Activated CD4-positive, alpha-beta T cell treated with anti-CD3 and anti-CD28 coated beads for 36 hours (primary cell): Measurements from ENCODE around the gene CORIN. TPM values are rescaled to one million over a fixed set of nuclear protein-coding genes. Genes with fewer than 3 reads are reported as not detected.
"Not testable (repeated sequence)": the region's sequence is repeated elsewhere in the genome, so short reads cannot be mapped to it uniquely, and the experiment has no call there.

Experiments
- ATAC-seq: fragments of 200-7000 bp; cut with Tn5 transposase; one replicate; pipeline ENCODE4 v1.10.0; 2021; ENCODE audit warnings: mild to moderate bottlenecking, moderate library complexity
- CTCF ChIA-PET: fragments of 350-600 bp; sonication (Branson Sonifier 250); formaldehyde crosslinking; loops from one replicate; lab custom pipeline; 2021; ENCODE audit warnings: antibody characterized with exemption; lab: Charles Lee
- POLR2A ChIA-PET: fragments of 350-600 bp; sonication (Branson Sonifier 250); formaldehyde crosslinking; loops from one replicate; lab custom pipeline; 2021; ENCODE audit warnings: antibody characterized with exemption, inconsistent platforms; lab: Charles Lee
- DNase-seq: peaks from one replicate; pipeline ENCODE4 v3.0.0-alpha.2; 2020
- H3K27ac Mint-ChIP-seq: one replicate; pipeline ENCODE4 v1.8.0; 2021; ENCODE audit warnings: mixed read lengths
- H3K27me3 Mint-ChIP-seq: one replicate; pipeline ENCODE4 v1.8.0; 2021; ENCODE audit warnings: mixed read lengths
- H3K36me3 Mint-ChIP-seq: one replicate; pipeline ENCODE4 v1.8.0; 2021; ENCODE audit warnings: low read depth, mixed read lengths
- H3K4me1 Mint-ChIP-seq: one replicate; pipeline ENCODE4 v1.8.0; 2021; ENCODE audit warnings: mixed read lengths
- H3K4me3 Mint-ChIP-seq: one replicate; pipeline ENCODE4 v1.8.0; 2021; ENCODE audit warnings: mild to moderate bottlenecking, moderate library complexity, mixed read lengths
- H3K9me3 Mint-ChIP-seq: one replicate; pipeline ENCODE4 v1.8.0; 2021; ENCODE audit warnings: low read depth, mixed read lengths
- intact Hi-C, 2 experiments: fragments of 100-400 bp; cut with DNase I in 1 of 2; cut with micrococcal nuclease in 1 of 2; formaldehyde crosslinking; loops; one replicate each; pipeline versions ENCODE4 v1.14.2 to v1.15.1; 2022 to 2024; cut with DNase I, micrococcal nuclease
- total RNA-seq, 2 experiments: library from RNA; stranded (reverse); gene quantifications; one replicate each; pipeline ENCODE4 v1.2.3, GENCODE V29; 2021

The CORIN gene
- total RNA-seq, 2 experiments from 2014 or later = not detected

DNA sequence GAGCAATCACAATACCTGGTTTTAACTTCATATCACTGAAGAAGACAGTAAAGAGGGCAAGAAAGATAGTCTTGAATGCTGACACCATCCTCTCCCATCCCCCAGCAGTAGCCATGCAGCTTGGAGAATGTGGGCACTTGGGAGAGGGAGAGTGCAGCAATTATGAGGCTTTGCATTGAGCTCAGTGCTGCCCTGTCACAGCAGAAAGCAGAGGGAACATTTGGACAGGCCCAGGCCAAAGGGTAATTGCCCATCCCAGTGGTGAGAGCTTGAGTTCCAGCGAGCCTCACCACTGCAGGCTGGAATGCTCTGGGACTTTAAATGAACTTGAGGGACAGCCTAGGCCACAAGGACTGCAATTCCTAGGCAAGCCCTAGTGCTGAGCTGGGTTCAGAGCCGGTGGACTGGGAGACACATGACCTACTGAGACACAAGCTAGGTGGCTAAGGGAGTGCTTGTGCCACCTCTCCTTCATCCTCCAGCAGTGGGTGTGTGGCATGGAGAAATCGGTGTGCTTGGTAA, 36.3 kb downstream of the CORIN start:
- Mint-ChIP-seq H3K36me3 (no peaks in the 10 kb centered on the region), H3K27me3 (peaks cover 2% of the 10 kb centered on the region), H3K9me3 (no peaks in the 10 kb centered on the region), H3K4me3 (no peak overlapping the region), H3K4me1 (no peaks in the 10 kb centered on the region), H3K27ac (no peak overlapping the region)
- intact Hi-C loops = no loop called here
- ChIA-PET POLR2A (no interaction called here), CTCF (interaction anchor here (1.1 kb wide), 1 partner anchor 132 kb away, joined by 4 read pairs; no protein-coding TSS in a partner anchor)
- no peak for DNase-seq
- ATAC-seq = no peak

DNA sequence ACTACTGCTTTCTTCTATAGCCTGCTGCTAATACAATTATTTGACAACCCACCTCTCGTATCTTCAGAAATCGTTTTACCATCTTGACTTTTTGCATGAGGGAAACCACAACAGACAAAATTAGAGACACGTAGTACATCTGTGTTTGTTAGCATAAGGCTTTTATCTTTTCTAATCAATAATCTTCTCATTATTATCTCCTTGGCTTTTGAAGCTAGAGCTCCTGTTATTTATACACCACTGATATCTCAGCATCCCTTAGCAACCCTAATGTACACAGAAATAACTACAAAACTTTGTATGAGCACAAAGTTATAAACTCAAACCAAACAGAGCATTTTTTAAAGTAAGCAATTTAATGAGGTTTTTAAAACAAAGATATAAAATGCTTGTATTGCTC, 39.7 kb downstream of the CORIN start:
- Mint-ChIP-seq H3K9me3 (no peaks in the 10 kb centered on the region), H3K36me3 (no peaks in the 10 kb centered on the region), H3K4me1 (no peaks in the 10 kb centered on the region), H3K4me3 (no peak overlapping the region), H3K27me3 (peaks cover 4% of the 10 kb centered on the region), H3K27ac (no peak overlapping the region)
- ATAC-seq = no peak
- POLR2A ChIA-PET = no interaction called here
- no peak for DNase-seq
- CTCF ChIA-PET = no interaction called here
- intact Hi-C loops = no loop called here

DNA sequence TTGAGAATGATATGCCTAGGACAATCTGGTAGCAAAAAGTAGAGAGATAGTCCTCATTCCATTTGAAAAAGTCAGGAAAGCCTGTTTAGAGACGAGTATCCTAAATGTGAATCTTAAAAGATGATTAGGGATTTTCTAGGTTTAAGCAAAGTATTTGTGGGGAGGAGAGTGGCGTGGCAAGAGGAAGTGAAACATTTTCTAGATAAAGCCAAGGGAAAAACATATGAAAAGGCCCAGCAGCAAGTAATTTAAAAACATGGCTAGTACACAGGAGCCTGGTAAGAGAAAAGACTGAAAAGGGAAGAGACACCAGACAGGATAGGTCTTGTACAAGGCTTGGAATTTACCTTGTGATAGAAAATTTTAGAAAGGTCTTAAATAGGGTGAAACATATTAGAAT, 45.9 kb downstream of the CORIN start:
- ChIA-PET POLR2A (no interaction called here), CTCF (interaction anchor here (0.6 kb wide), 1 partner anchor 323 kb away, joined by 6 read pairs; no protein-coding TSS in a partner anchor)
- ATAC-seq (no peak), DNase-seq (no peak)
- intact Hi-C loops = no loop called here
- Mint-ChIP-seq H3K27me3 (peaks cover 2% of the 10 kb centered on the region), H3K9me3 (no peaks in the 10 kb centered on the region), H3K4me1 (no peaks in the 10 kb centered on the region), H3K4me3 (no peak overlapping the region), H3K36me3 (no peaks in the 10 kb centered on the region), H3K27ac (no peak overlapping the region)

DNA sequence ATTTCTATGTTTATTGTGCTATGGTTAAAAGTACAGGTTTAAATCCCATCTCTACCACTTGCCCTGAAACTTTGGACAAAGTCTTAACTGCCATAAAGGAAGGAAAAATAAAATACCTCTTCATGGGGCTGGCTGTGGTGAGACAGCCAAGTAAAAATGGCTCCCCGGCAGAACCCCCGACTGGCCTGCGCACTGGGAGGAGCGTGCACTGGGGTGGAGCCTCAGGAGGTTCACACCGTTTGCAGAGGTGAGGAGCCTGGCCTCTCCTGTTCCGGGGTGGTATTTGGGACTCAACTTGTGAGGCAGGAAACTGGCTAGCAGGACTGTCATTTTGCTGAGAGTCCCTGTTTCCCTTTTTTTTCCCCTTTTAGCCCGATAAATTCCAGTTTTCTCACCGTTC, 47.8 kb downstream of the CORIN start:
- ChIA-PET CTCF (no interaction called here), POLR2A (no interaction called here)
- H3K27ac Mint-ChIP-seq = no peak overlapping the region
- H3K9me3 Mint-ChIP-seq = no peaks in the 10 kb centered on the region
- no peaks in the 10 kb centered on the region for H3K36me3 Mint-ChIP-seq
- ATAC-seq = no peak
- no peak overlapping the region for H3K4me3 Mint-ChIP-seq
- H3K27me3 Mint-ChIP-seq = peaks cover 8% of the 10 kb centered on the region
- no peaks in the 10 kb centered on the region for H3K4me1 Mint-ChIP-seq
- DNase-seq = no peak
- intact Hi-C loops = no loop called here

DNA sequence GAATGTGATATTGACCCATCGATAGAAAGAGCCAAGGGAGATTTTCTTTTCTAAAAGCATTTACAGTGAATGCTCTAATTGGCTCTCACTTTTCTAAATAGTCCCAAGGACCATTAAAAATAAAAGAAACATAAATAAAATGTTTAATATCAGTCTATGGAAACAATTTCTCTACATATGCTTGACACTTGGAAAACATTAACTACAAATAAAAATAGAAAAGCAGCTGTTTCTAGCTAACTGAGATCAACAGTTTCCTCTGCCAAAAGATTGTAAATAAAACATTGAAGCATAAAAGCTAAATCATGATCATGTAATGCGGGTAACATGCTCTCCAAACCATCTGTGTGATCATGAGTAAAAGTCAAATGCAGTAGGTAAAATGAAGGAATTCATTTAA, 49.7 kb downstream of the CORIN start:
- CTCF ChIA-PET = no interaction called here
- Mint-ChIP-seq H3K27me3 (peaks cover 6% of the 10 kb centered on the region), H3K27ac (no peak overlapping the region), H3K9me3 (no peaks in the 10 kb centered on the region), H3K36me3 (no peaks in the 10 kb centered on the region), H3K4me1 (no peaks in the 10 kb centered on the region), H3K4me3 (no peak overlapping the region)
- intact Hi-C loops = no loop called here
- DNase-seq (no peak), ATAC-seq (no peak)
- POLR2A ChIA-PET = no interaction called here

DNA sequence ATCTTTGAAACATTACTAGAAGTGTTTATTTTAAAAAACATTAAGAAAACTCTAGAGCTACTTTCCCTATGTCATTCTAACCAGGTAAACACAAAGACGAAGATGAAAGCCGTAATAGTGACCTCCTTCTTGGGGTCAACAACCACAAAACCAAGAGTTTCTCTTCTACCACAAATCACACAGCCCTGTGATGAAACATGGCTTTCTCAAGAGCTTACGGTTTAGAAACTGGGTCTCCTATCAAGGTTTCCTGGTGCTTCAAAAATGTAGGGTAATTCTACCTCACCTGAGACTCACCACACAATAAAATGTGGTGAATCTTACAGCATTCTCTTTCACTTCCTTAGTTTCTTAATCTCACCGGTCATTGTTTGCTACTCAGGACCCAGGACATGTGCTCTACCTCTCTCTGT, 50.9 kb downstream of the CORIN start:
- no peak for ATAC-seq
- no peak overlapping the region for H3K4me3 Mint-ChIP-seq
- H3K27me3 Mint-ChIP-seq = peaks cover 6% of the 10 kb centered on the region
- POLR2A ChIA-PET = no interaction called here
- CTCF ChIA-PET = interaction anchor here (0.6 to 1.0 kb wide), 2 partner anchors 27 to 222 kb away, joined by 3 read pairs; no protein-coding TSS in a partner anchor
- no peak for DNase-seq
- intact Hi-C loops = no loop called here
- H3K36me3 Mint-ChIP-seq = no peaks in the 10 kb centered on the region
- H3K9me3 Mint-ChIP-seq = no peaks in the 10 kb centered on the region
- H3K4me1 Mint-ChIP-seq = no peaks in the 10 kb centered on the region
- H3K27ac Mint-ChIP-seq = no peak overlapping the region

DNA sequence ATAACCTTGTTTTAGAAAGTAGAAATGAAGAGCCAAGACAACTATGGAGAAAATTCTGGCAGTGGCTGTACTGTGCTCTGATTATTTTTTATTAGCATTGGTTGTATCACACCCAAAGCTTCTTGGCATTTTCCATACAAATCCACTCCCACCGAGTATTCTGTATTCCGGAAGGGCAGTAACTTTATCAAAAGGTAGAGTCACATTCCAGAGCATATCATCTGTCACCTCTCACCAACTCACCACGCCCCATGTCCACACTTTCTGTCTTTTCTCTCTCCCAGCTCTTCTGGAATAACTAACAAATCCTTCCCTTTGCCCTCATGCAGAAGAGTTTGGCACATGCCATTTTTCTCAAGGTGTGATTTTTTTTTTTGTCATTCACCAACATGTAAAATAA, 52.7 kb downstream of the CORIN start:
- Mint-ChIP-seq H3K27me3 (peaks cover 10% of the 10 kb centered on the region), H3K27ac (no peak overlapping the region), H3K4me3 (no peak overlapping the region), H3K36me3 (no peaks in the 10 kb centered on the region), H3K9me3 (peaks cover 2% of the 10 kb centered on the region), H3K4me1 (no peaks in the 10 kb centered on the region)
- intact Hi-C loops = no loop called here
- DNase-seq = no peak
- ATAC-seq = no peak
- ChIA-PET POLR2A (no interaction called here), CTCF (interaction anchor here (0.9 kb wide), 1 partner anchor 359 kb away, joined by 3 read pairs; no protein-coding TSS in a partner anchor)

DNA sequence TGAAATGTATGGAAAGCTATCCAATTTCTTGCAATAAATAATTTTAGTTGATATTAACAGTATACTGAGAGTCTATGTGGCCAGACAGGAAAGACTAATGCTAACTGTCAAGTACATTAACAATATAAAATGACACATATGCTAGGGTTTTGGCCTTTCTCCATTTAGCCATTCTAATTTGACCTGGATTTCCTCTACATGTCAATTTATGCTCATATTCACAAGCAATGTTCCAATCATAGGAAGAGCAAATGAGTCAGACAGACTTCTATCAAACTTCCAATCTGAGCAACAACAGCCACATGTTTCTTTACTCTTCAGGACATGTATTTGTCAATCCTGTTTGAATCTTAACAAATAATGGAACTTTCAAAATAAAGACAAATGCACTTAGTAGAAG, 53.6 kb downstream of the CORIN start:
- Mint-ChIP-seq H3K4me1 (no peaks in the 10 kb centered on the region), H3K36me3 (no peaks in the 10 kb centered on the region), H3K9me3 (peaks cover 2% of the 10 kb centered on the region), H3K4me3 (no peak overlapping the region), H3K27me3 (peaks cover 11% of the 10 kb centered on the region), H3K27ac (no peak overlapping the region)
- POLR2A ChIA-PET = no interaction called here
- DNase-seq (no peak), ATAC-seq (no peak)
- intact Hi-C loops = no loop called here
- CTCF ChIA-PET = no interaction called here

DNA sequence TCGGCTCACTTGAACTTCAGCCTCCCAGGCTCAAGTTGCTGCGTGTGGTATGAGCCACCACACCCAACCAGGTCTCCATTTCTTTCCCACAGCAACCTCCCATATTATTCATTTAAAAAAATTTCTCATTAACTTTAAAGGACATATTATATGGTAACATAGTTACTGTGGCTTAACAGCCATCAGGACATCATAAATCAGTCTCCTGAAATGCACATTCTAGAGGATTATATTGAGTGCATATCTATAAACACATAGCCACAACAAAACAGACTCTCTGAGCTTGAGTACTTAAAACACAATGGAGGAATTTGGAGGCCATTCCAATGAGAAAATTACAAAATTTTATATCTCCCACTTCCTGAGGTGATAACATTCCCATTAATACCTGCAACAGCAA, 61.5 kb downstream of the CORIN start:
- H3K36me3 Mint-ChIP-seq = no peaks in the 10 kb centered on the region
- ChIA-PET POLR2A (no interaction called here), CTCF (no interaction called here)
- peaks cover 2% of the 10 kb centered on the region for H3K9me3 Mint-ChIP-seq
- peaks cover 11% of the 10 kb centered on the region for H3K27me3 Mint-ChIP-seq
- intact Hi-C loops = no loop called here
- no peaks in the 10 kb centered on the region for H3K4me1 Mint-ChIP-seq
- ATAC-seq (no peak), DNase-seq (no peak)
- no peak overlapping the region for H3K27ac Mint-ChIP-seq
- no peak overlapping the region for H3K4me3 Mint-ChIP-seq

DNA sequence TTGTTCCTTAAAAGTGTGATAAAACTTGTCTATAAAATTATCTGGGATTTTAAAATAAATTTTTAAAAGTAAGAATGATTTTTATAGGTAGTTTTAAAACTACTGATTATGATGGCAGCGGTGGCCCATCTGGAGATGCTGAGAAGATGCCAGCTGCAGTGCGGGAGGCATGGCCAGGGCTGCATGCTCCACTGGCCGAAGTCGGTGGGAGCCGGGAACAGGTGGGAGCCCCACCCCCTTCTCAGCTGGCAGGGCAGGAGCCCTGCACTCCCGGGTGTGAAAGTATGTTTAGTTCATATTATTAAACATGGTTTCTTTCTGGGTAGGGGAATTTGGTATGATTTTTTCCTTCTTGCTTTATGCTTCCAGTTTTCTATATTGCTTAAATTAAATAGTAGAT, 63.8 kb downstream of the CORIN start:
- no peak for DNase-seq
- Mint-ChIP-seq H3K27ac (no peak overlapping the region), H3K36me3 (no peaks in the 10 kb centered on the region), H3K9me3 (no peaks in the 10 kb centered on the region), H3K27me3 (peaks cover 6% of the 10 kb centered on the region), H3K4me1 (no peaks in the 10 kb centered on the region), H3K4me3 (no peak overlapping the region)
- ChIA-PET POLR2A (no interaction called here), CTCF (interaction anchor here (0.6 kb wide), 1 partner anchor 13 kb away, joined by 3 read pairs; no protein-coding TSS in a partner anchor)
- ATAC-seq = no peak
- intact Hi-C loops = no loop called here

DNA sequence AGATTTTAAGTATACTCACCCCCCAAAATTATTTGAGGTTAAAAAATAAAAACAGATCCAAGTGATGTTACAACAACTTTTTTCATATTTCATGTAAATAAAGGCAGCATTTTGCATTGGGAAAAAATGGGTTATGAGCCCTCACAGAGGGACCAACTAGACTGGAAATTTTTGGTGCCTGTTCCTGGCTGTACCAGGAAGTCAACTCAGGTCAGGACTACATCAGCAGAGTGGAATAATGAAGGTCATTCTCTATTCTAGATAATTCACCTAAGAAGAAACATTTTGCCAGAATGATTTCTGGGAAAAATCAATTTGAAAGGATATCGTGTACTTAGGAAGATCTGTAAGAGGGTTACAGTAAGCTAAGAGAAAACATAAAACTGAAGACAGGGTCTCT, 66.8 kb downstream of the CORIN start:
- no peak for ATAC-seq
- intact Hi-C loops = no loop called here
- Mint-ChIP-seq H3K4me1 (no peaks in the 10 kb centered on the region), H3K4me3 (no peak overlapping the region), H3K27me3 (peaks cover 7% of the 10 kb centered on the region), H3K36me3 (no peaks in the 10 kb centered on the region), H3K9me3 (no peaks in the 10 kb centered on the region), H3K27ac (no peak overlapping the region)
- ChIA-PET POLR2A (no interaction called here), CTCF (interaction anchor here (1.0 kb wide), 1 partner anchor 66 kb away, joined by 3 read pairs; no protein-coding TSS in a partner anchor)
- DNase-seq = no peak

DNA sequence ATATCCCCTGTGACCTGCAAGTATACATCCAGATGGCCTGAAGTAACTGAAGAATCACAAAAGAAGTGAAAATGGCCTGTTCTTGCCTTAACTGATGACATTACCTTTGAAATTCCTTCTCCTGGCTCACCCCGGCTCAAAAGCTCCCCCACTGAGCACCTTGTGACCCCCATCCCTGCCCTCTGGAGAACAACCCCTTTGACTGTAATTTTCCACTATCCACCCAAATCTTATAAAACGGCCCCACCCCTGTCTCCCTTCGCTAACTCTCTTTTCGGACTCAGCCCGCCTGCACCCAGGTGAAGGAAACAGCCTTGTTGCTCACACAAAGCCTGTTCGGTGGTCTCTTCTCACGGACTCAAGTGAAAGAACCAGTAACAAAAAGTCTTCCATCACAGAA, 69.9 kb downstream of the CORIN start:
- H3K36me3 Mint-ChIP-seq, ATAC-seq, H3K27me3 Mint-ChIP-seq, H3K27ac Mint-ChIP-seq, H3K4me1 Mint-ChIP-seq, H3K4me3 Mint-ChIP-seq, DNase-seq, intact Hi-C loops, H3K9me3 Mint-ChIP-seq, POLR2A ChIA-PET: not testable (repeated sequence)
- CTCF ChIA-PET = interaction anchor here (0.9 kb wide), 1 partner anchor 10 kb away, joined by 3 read pairs; no protein-coding TSS in a partner anchor
